ENCODE data around the gene JPH2.

DNA sequence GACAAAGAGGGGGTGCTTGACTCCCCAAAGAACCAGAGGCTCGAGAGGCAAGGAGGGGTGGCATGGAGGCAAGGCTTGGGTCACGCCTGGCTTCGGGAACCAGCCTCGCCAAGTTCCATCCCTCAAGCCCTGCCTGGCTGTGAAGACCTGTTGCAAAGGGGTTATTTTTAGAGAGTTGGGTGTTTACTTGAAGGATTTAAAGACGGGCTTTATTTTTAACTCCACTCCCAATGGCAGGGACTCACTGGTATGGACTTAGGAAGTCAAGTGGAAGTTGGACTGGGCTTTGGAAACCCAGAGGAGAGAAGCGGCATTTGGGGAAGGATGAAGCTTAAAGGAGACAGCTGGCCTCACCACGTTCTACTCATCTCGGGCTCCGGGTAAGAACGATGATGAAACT lies 43.1 kb downstream of the JPH2 start:
- TF ChIP-seq OSR1 (CRISPR knock-in tag; IDR thresholded peaks at IDR 0.05) (no peak), BACH2 (CRISPR knock-in tag; IDR thresholded peaks at IDR 0.05; ENCODE audit: borderline replicate concordance) (no peak), ZC3H10 (CRISPR knock-in tag; IDR thresholded peaks at IDR 0.05) (no peak), ZNF8 (CRISPR knock-in tag; IDR thresholded peaks at IDR 0.05) (no peak), CSRNP3 (CRISPR knock-in tag; IDR thresholded peaks at IDR 0.05) (no peak), TOX (CRISPR knock-in tag; IDR thresholded peaks at IDR 0.05; ENCODE audit: borderline replicate concordance) (no peak), ESRRG (CRISPR knock-in tag; IDR thresholded peaks at IDR 0.05) (no peak), ARNTL (CRISPR knock-in tag; IDR thresholded peaks at IDR 0.05; ENCODE audit: borderline replicate concordance, low read depth) (no peak)
